IPS-15b (cell line): ENCODE measurements around the gene CDK17.

Experiments
- H3K27me3 ChIP-seq: one replicate; pipeline ENCODE4 v1.6.1; 2013; ENCODE audit warnings: low read length; ENCODE audit not compliant: control insufficient read depth, insufficient read depth
- H3K36me3 ChIP-seq: one replicate; pipeline ENCODE4 v1.6.1; 2013; ENCODE audit warnings: low read length; ENCODE audit not compliant: control insufficient read depth, insufficient read depth
- H3K4me1 ChIP-seq: one replicate; pipeline ENCODE4 v1.6.1; 2013; ENCODE audit warnings: mild to moderate bottlenecking, low read length; ENCODE audit not compliant: control insufficient read depth, insufficient read depth
- H3K4me3 ChIP-seq: one replicate; pipeline ENCODE4 v1.5.1; 2013; ENCODE audit warnings: low read depth, low read length
- H3K9ac ChIP-seq: one replicate; pipeline ENCODE4 v1.6.1; 2013; ENCODE audit warnings: low read depth, mild to moderate bottlenecking, low read length
- H3K9me3 ChIP-seq: one replicate; pipeline ENCODE4 v1.6.1; 2013; ENCODE audit warnings: mild to moderate bottlenecking, low read length; ENCODE audit not compliant: control insufficient read depth, insufficient read depth

The CDK17 gene

GRCh38 chr12:96228566-96229248 is 171.5 kb downstream of the CDK17 start:
- Histone ChIP-seq H3K27me3 (no peaks in the 10 kb centered on the region), H3K36me3 (no peaks in the 10 kb centered on the region), H3K4me3 (no peak overlapping the region), H3K9ac (no peak overlapping the region), H3K9me3 (no peaks in the 10 kb centered on the region), H3K4me1 (no peaks in the 10 kb centered on the region)
